ENCODE data around the gene RASSF9. TPM values are rescaled to one million over a fixed set of nuclear protein-coding genes. Genes with fewer than 3 reads are reported as not detected.

RASSF9 gene
- 16.8 TPM for polyA plus RNA-seq (ENCODE audit: insufficient read length)
- long read RNA-seq, donor 1, full-length matches to known transcripts: 5 of 20 reads
- long read RNA-seq, donor 1, partial matches to known transcripts: 15 of 20 reads
- long read RNA-seq, donor 1, other reads (novel, unspliced or antisense): 0 of 20 reads
- long read RNA-seq, donor 2, full-length matches to known transcripts: 4 of 4 reads
- long read RNA-seq, donor 2, partial matches to known transcripts: 0 of 4 reads
- long read RNA-seq, donor 2, other reads (novel, unspliced or antisense): 0 of 4 reads
- long read RNA-seq, donor 3, full-length matches to known transcripts: 5 of 5 reads
- long read RNA-seq, donor 3, partial matches to known transcripts: 0 of 5 reads
- long read RNA-seq, donor 3, other reads (novel, unspliced or antisense): 0 of 5 reads
- long read RNA-seq, donor 4: 0 reads
- long read RNA-seq, donor 5, full-length matches to known transcripts: 12 of 12 reads
- long read RNA-seq, donor 5, partial matches to known transcripts: 0 of 12 reads
- long read RNA-seq, donor 5, other reads (novel, unspliced or antisense): 0 of 12 reads
- long read RNA-seq, donor 6, full-length matches to known transcripts: 7 of 7 reads
- long read RNA-seq, donor 6, partial matches to known transcripts: 0 of 7 reads
- long read RNA-seq, donor 6, other reads (novel, unspliced or antisense): 0 of 7 reads
- long read RNA-seq, donor 7, full-length matches to known transcripts: 17 of 17 reads
- long read RNA-seq, donor 7, partial matches to known transcripts: 0 of 17 reads
- long read RNA-seq, donor 7, other reads (novel, unspliced or antisense): 0 of 17 reads
- long read RNA-seq, donor 8, full-length matches to known transcripts: 2 of 2 reads
- long read RNA-seq, donor 8, partial matches to known transcripts: 0 of 2 reads
- long read RNA-seq, donor 8, other reads (novel, unspliced or antisense): 0 of 2 reads

- peak; percentile 61 for DNase-seq
Measured at GRCh38 chr12:85836197-85837090, at the start of gene RASSF9. RASSF9 (minus strand) TSS chr12:85836409; CDS start chr12:85836201, 208 bp downstream.

GRCh38 chr12:85883763-85884162 lies 47.6 kb upstream of the RASSF9 start:
- DNase-seq: no peak

- no peak for DNase-seq
Measured at GRCh38 chr12:85877459-85877858, 41.2 kb upstream of the RASSF9 start.

- DNase-seq: peak; percentile 12
Measured at GRCh38 chr12:85874031-85874461, 37.8 kb upstream of the RASSF9 start, which contains the start of gene NTS. NTS (plus strand) TSS chr12:85874295; CDS start chr12:85874404, 109 bp downstream.

- DNase-seq: peak; percentile 60
Measured at GRCh38 chr12:85872497-85873091, 36.4 kb upstream of the RASSF9 start.

GRCh38 chr12:85866986-85867776 lies 31.0 kb upstream of the RASSF9 start:
- DNase-seq: peak; percentile 71

- DNase-seq: no peak
Measured at GRCh38 chr12:85865890-85866289, 29.7 kb upstream of the RASSF9 start.

GRCh38 chr12:85856966-85857365 lies 20.8 kb upstream of the RASSF9 start:
- no peak for DNase-seq

- no peak for DNase-seq
Measured at GRCh38 chr12:85855305-85855704, 19.1 kb upstream of the RASSF9 start.

GRCh38 chr12:85849344-85849743 lies 13.1 kb upstream of the RASSF9 start:
- DNase-seq: no peak

- no peak for DNase-seq
Measured at GRCh38 chr12:85843606-85844310, 7.5 kb upstream of the RASSF9 start.

GRCh38 chr12:85835426-85836196 lies 598 bp downstream of the RASSF9 start:
- DNase-seq: no peak

GRCh38 chr12:85834378-85834777 lies 1.8 kb downstream of the RASSF9 start:
- no peak for DNase-seq

GRCh38 chr12:85833579-85833978 lies 2.6 kb downstream of the RASSF9 start:
- no peak for DNase-seq

- DNase-seq: no peak
Measured at GRCh38 chr12:85831327-85831990, 4.8 kb downstream of the RASSF9 start.

GRCh38 chr12:85829391-85829790 lies 6.8 kb downstream of the RASSF9 start:
- no peak for DNase-seq

GRCh38 chr12:85828576-85828975 lies 7.6 kb downstream of the RASSF9 start:
- no peak for DNase-seq

- no peak for DNase-seq
Measured at GRCh38 chr12:85825746-85826145, 10.5 kb downstream of the RASSF9 start.
